Mononuclear cell (primary cell): ENCODE measurements around the gene ITPR3. TPM values are rescaled to one million over a fixed set of nuclear protein-coding genes. Genes with fewer than 3 reads are reported as not detected.

Experiments used
- H3K27me3 ChIP-seq: 2 replicates; pipeline ENCODE4 v1.6.0; 2011; ENCODE audit warnings: low read length, control low read depth; ENCODE audit not compliant: insufficient read depth
- H3K4me1 ChIP-seq: 2 replicates; pipeline ENCODE4 v1.5.1; 2011; ENCODE audit warnings: mild to moderate bottlenecking, low read length, control low read depth; ENCODE audit not compliant: insufficient read depth
- H3K4me3 ChIP-seq: 2 replicates; pipeline ENCODE4 v1.5.1; 2011; ENCODE audit warnings: mild to moderate bottlenecking, low read length, moderate library complexity
- H3K9me3 ChIP-seq: 2 replicates; pipeline ENCODE4 v1.5.1; 2011; ENCODE audit warnings: low read depth, mild to moderate bottlenecking, control low read depth, low read length
- total RNA-seq: library from RNA; depleted of rRNA; stranded (reverse); fragments of >200 nt; gene quantifications from one replicate; pipeline ENCODE4 v1.2.3, GENCODE V29; 2012

ITPR3 gene
- total RNA-seq, 1 donor, result 13.6 TPM

DNA sequence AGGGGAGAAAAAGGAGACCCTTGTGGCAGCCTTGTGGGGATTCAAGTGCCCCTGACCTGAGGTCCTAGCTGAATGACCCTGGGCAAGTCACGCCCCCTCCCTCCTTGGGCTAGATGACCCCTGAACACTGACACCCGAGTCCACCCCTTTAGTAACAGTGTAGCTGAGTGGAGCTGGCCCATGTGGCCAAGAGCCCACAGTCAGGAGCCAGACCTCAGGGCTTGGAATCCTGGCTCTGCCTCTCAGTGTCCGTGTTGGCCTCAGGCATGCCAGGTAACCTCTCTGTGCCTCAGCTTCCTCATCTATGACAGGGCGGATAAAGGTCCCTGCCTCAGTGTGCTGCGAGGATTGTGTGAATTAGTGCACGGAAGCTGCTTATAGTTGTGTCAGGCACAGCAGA is 111.3 kb downstream of the ITPR3 start:
- Histone ChIP-seq H3K4me1 (no peaks in the 10 kb centered on the region), H3K4me3 (no peak overlapping the region), H3K9me3 (no peaks in the 10 kb centered on the region), H3K27me3 (no peaks in the 10 kb centered on the region)

DNA sequence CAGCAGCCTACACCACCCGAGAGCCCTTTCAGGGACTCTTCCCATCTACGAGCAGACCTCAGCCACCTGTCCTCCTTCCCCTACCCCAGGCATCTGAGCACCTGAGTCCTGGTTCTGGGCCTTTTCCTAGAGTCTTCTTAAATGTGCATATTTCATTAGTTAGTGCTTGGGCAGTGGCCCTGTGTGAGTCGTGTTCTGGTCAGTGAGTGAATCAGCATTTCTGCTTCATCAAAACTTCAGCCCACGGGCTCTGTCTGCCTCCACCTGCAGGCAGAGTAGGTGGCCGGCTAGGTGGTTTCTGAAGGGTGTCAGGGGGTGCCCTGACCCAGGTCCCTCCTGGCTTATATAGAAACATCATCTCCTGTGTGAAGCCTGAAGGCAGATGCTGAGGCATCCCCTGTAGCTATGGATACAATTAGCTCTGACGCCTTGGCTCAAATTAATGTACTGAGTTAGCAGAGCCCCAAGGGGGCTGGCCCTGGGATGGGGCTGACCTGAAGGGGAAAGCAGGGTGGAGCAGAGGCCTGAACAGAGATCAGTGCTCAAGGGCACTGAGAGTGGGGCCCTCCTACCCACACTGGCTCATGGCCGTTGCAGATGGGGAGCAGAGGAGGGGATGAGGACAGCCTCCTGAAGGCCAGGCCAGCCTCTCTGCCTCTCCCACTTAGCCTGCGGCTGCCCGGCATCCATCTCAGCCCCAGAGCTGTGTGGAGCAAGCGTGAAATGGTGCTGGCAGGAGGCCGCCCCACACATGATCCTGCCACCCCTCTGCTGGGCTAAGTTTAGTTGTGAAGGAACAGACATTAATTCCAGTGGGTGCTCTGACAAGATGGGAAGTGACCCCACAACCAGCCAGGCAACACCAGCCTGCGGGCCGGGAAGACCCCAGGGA is 111.9 kb downstream of the ITPR3 start:
- H3K4me3 ChIP-seq, result no peak overlapping the region
- no peaks in the 10 kb centered on the region for H3K27me3 ChIP-seq
- no peaks in the 10 kb centered on the region for H3K9me3 ChIP-seq
- no peaks in the 10 kb centered on the region for H3K4me1 ChIP-seq

DNA sequence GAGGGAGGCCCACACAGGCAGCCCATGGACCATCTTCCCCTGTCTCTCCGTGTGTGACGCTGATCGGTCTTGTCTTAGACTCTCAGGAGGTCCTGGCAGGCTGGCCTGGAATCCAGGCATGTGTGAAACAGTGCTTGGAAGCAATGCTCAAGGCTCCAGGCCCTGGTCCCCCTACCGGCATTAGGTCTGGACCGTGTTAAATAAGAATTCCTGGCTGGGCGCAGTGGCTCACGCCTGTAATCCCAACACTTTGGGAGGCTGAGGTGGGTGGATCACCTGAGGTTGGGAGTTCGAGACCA is 112.5 kb downstream of the ITPR3 start:
- Histone ChIP-seq H3K9me3 (no peaks in the 10 kb centered on the region), H3K27me3 (no peaks in the 10 kb centered on the region), H3K4me1 (no peaks in the 10 kb centered on the region), H3K4me3 (no peak overlapping the region)

DNA sequence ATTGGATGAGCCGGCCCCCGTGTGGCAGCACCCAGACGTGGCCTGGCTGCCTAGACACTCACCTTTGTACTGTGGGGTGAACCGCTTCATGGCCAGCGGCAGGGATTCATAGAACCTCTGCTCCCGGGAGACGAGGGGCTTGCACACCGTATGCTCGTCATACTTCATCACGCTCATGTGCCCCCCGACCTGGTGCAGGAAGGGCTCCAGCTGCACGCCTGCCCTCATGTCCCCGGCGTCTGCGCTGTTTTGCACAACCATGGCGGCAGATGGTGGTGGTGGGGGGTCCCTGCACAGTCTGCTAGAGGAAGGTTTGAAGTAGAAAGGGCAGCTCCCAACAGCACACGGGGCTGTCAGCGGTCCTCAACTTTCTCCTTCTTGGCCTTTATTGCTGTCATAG is 114.1 kb downstream of the ITPR3 start:
- Histone ChIP-seq H3K9me3 (no peaks in the 10 kb centered on the region), H3K27me3 (no peaks in the 10 kb centered on the region), H3K4me1 (no peaks in the 10 kb centered on the region)

DNA sequence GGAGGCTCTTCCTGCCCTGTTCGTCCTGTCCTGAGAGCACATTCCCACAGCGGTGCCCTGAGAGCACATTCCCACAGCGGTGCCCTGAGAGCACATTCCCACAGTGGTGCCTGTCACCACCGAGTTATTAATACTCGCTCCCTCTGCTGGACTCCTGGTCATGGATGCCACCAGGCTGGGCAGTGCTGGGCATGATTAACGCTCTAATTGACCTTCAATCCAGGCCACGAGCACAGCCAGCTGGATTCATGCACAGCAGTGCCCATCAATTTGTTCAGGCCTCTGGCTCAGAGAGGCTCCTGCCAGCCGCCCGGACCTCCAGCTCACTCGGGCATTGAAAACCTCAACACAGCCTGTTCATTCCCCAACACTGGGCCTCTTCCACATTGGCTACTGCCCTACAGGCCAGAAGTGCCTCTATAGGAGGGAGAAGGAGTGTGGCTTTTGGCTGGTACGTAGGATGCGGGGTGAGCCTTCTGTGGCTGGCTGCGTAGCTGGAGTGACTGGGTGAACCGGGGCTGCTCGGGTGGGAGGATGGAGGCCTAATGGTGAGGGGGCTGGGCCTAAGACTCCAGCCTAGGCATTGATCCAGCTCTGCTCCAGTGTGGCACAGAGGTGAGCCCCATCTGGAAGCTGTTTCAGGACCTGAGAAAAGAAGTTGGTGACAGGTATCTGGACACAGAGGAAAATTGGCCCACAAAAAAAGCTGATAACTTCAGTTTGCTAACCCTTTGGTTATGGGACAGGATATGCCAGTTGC is 116.3 kb downstream of the ITPR3 start:
- Histone ChIP-seq H3K9me3 (no peaks in the 10 kb centered on the region), H3K4me1 (no peaks in the 10 kb centered on the region), H3K4me3 (no peak overlapping the region), H3K27me3 (no peaks in the 10 kb centered on the region)

More for the DNA sequence above, 114.1 kb downstream of the ITPR3 start:
- H3K4me3 ChIP-seq, result no peak overlapping the region

DNA sequence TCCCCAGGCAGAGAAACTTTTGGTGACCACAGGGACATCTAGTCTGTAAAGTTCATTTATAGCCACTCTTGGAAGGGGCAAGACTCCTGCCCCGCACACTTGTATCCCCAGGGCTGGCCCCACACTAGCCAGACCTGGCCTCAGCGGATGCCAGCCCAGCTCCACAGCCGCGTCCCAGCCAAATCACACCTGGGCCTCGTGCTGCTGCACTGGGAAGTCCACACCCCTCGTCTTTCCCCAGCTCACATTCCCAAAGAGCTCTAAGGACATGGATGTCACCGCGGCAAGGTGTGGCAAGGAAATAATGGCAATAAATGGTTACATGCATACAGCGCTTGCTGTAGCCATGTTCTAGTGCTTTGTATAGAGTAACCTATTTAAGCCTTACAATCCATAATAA is 117.0 kb downstream of the ITPR3 start:
- no peaks in the 10 kb centered on the region for H3K9me3 ChIP-seq
- H3K4me3 ChIP-seq, result no peak overlapping the region
- no peaks in the 10 kb centered on the region for H3K4me1 ChIP-seq
- H3K27me3 ChIP-seq, result no peaks in the 10 kb centered on the region

DNA sequence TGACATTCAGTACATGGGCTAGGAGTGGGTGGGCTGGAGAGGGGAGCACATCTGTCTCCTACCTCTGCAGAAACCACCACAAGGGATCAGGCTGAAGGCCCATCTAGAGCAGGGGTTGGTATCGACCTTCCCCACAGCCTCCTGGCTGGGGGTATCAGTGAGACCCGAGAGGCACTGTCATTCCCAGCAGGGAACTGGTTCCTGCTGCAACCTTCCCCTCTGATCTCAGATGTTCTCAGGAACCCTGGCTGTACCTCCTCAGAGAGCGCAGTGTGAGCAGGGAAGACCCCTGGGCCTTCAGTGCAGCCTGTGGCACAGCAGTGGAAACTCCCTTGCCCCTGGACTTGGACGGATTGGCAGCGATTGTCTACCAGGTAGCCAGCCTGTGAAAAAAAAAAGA is 117.8 kb downstream of the ITPR3 start:
- no peaks in the 10 kb centered on the region for H3K4me1 ChIP-seq
- H3K27me3 ChIP-seq, result no peaks in the 10 kb centered on the region
- no peak overlapping the region for H3K4me3 ChIP-seq
- H3K9me3 ChIP-seq, result no peaks in the 10 kb centered on the region

DNA sequence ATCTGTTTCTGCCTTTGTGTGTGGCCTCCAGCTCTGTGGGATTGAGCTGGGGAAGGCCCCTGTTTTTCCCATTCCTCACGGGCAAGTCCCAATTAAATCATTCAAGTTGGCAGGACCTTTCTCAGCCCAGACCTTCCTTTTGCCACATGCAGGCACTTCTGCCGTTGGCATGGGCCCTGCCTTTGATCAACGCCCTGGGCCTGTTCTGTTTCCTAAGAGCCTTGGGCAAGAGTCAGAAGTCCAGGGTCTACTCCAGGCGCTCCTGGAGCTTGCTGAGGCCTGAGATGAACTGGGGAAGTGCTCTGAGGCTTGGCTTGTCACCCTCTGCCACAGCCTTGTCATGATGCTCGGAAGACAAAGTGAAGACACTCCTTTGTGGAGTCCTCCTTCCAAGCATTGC is 118.4 kb downstream of the ITPR3 start:
- Histone ChIP-seq H3K27me3 (no peaks in the 10 kb centered on the region), H3K4me3 (no peak overlapping the region), H3K9me3 (no peaks in the 10 kb centered on the region), H3K4me1 (no peaks in the 10 kb centered on the region)

DNA sequence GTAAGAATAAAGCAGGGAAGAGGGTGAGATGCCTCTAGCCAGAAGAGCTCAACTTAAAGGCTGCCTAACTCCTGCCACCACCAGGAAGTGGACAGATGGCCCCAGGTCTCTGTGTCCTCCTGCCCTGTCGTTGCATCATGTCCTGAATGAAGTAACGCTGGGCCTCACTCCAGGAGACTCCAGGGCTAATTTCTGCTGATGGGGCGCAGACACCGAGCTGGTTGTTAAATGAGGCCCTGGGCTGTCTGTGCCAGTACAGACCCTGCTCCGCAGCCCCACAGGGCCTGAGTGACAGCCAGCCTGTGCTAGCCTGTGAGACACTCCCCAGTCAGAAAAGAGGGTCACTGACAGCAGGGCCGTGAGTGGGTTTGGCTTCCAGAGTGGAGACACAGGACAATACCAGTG is 119.1 kb downstream of the ITPR3 start:
- H3K9me3 ChIP-seq, result no peaks in the 10 kb centered on the region
- no peaks in the 10 kb centered on the region for H3K27me3 ChIP-seq
- no peak overlapping the region for H3K4me3 ChIP-seq
- no peaks in the 10 kb centered on the region for H3K4me1 ChIP-seq

DNA sequence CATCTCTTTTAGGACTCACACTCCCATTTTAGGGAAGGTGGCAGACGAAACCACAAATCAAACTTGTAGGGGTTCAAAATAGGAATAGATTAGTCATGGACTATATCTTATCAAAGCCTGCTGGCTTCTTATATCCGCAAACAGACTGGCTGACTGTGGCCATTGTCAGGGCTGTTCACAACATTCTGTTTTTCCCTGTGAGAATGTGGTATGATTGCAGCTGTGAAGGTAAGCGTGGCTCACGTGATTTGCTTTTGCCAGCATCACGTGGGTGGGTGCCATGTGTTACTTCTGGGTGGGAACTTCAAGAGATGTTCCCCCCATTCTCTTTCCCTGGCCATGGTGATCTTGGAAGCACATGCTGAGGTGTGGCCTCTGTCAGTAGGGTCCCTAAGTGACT is 119.7 kb downstream of the ITPR3 start:
- no peak overlapping the region for H3K4me3 ChIP-seq
- no peaks in the 10 kb centered on the region for H3K4me1 ChIP-seq
- no peaks in the 10 kb centered on the region for H3K9me3 ChIP-seq
- no peaks in the 10 kb centered on the region for H3K27me3 ChIP-seq

DNA sequence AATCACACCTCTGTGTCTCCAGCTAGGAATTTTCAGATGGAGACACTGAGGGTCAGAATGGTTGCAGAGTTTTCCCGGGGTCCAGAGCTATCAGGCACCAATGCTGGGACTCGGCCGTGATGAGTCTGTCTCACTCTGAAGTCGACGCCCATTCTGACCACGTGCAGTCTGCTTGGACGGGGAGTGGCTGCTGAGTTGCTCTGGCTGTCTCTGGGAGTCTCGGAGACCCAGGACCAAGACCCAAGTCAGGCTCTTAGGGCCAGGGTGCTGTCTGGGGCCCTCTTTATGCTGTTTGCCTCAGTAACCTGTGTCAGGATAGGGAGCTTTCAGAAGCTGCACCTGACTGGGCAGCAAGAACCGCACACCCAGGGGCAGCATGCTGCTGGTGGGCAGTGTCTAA is 121.0 kb downstream of the ITPR3 start:
- Histone ChIP-seq H3K27me3 (no peaks in the 10 kb centered on the region), H3K4me1 (no peaks in the 10 kb centered on the region), H3K9me3 (no peaks in the 10 kb centered on the region), H3K4me3 (no peak overlapping the region)

DNA sequence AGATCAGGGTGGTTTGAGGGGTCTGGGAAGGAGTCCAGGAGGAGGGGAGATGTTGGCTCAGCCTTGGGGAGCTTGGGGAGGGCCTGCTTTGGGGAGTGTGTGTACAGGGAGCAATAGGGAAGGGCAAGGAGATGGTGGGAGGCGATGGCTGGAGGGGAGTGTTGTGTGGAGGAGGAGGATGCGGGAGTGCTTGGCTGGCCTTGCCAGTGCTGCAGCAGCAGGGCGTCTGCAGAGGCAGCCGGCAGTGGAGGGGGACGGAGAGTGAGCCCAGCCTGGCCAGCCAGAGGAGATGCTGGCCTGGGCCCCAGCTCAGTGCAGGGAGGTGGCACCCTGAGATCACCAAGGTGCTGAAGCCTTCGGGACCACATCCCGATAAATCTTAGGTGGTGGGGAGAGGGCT is 121.7 kb downstream of the ITPR3 start:
- no peaks in the 10 kb centered on the region for H3K27me3 ChIP-seq
- H3K4me1 ChIP-seq, result no peaks in the 10 kb centered on the region
- H3K9me3 ChIP-seq, result no peaks in the 10 kb centered on the region
- no peak overlapping the region for H3K4me3 ChIP-seq

DNA sequence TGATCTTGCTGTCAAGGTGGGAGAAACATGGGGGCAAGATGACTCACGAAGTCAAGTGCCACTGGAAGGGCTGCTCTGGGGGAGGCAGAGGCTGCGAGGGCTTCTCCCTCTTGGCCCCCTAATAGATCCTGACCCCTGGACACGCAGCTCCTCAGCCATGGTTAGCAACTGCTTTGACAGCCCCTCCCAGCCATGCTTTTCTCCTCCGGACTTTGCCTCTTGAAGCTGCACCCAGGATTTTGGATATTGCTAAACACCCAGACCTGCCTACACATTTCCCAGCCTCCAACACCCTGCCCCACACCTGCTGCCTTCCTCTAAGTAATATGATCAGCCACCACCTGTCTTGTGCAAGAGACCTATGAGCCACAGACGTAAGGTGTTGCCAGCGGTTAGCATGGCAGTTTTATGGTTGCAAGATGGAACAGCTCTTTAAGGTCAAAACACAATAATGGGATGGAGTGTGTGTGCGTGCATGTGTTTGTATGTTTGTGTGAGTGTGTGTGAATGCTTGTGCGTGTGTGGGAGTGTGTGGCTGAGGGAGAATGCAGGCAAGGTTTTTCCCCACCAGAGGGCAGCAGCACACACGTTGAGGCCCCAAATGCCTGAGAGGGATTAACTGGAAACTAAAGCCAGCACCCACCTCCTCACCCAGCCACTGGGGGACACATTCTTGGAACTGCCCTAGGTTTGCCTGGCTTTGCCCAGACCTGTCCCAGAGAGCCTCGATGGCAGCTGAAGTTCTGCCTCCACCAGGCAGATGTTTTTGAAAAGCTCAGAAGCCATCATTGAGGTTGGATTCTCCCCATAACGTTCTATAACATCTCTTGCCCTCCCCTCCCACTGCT is 123.1 kb downstream of the ITPR3 start:
- no peaks in the 10 kb centered on the region for H3K27me3 ChIP-seq
- no peaks in the 10 kb centered on the region for H3K9me3 ChIP-seq
- H3K4me1 ChIP-seq, result no peaks in the 10 kb centered on the region
- H3K4me3 ChIP-seq, result no peak overlapping the region

DNA sequence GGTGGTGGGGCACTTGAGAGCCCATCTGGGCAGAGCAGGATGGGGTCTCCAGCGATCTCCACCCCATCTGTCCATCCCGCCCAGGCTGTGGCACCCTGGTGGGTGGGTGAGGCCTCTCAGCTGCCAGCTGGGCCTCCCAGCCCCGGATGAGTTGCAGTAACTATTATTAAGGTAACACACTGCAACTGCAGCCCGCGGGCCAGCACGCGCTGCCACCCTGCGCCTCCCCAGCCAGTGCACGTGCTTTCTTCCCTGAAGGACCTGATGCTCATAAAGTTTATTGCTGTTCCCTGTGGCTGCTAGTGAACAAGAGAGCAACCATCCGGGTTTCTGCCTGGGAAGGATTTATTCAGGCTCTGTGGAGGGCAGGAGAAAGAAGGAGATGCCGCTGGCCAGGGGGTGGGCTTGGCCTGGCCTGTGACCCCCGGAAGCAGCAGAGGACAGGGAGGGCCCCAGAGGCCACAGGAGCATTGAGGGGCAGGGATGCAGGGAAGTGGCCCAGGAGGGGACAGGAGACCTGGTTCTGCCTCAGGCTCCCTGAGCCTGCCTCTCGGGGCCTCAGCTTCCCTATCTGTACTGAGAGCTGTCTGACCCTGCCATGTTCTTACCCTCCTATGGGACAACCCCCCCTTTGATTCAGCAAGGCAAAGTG is 123.9 kb downstream of the ITPR3 start:
- no peaks in the 10 kb centered on the region for H3K4me1 ChIP-seq
- H3K27me3 ChIP-seq, result no peaks in the 10 kb centered on the region
- H3K4me3 ChIP-seq, result no peak overlapping the region
- H3K9me3 ChIP-seq, result no peaks in the 10 kb centered on the region

DNA sequence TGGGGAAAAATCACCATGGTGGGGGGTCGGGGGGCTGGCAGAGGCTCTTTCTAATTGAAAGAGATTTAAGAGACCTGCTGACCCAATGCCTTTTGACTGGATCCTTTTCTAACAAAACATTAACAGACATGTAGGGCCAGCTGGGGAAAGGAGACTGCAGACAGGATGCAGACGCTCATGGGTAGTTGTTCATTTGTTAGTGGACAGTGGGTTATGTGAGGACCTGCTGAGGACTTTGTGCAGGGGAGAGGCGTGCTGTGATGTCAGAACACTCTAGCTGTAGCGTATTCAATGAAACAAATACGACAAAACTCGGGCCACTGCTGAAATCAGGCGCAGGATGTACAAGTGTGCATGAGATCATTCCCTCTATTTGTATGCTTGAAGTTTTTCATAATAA is 124.4 kb downstream of the ITPR3 start:
- Histone ChIP-seq H3K27me3 (no peaks in the 10 kb centered on the region), H3K4me1 (no peaks in the 10 kb centered on the region), H3K9me3 (no peaks in the 10 kb centered on the region), H3K4me3 (no peak overlapping the region)
